Adipose tissue (tissue), 3 donors: ENCODE measurements around the gene CFAP69. TPM values are rescaled to one million over a fixed set of nuclear protein-coding genes. Genes with fewer than 3 reads are reported as not detected.
"Not testable (repeated sequence)": the region's sequence is repeated elsewhere in the genome, so short reads cannot be mapped to it uniquely, and the experiment has no call there.

ENCODE experiments used
- H3K27ac ChIP-seq: one replicate; pipeline ENCODE4 v1.5.1; 2013; ENCODE audit warnings: low read depth, low read length
- WGBS, 3 donors: extraction: QIAGEN DNeasy Blood & Tissue Kit; methylation state at CpG; one replicate each; pipeline ENCODE4 v1.1.7; 2013; 5-methylcytosine and 5-hydroxymethylcytosine counted together
- polyA plus RNA-seq, 3 donors: library from polyadenylated mRNA; stranded (reverse); fragments of 200-250 nt; gene quantifications; one replicate each; pipeline ENCODE4 v1.2.3, GENCODE V29; 2013
- donor health status: healthy with polysubstance abuse.
- donor health status: Bipolar disorder and iron deficiency.
- donor health status: healthy.

The CFAP69 gene
- polyA plus RNA-seq, 3 donors = 1.2 to 5.5 (median 2.5) TPM

DNA sequence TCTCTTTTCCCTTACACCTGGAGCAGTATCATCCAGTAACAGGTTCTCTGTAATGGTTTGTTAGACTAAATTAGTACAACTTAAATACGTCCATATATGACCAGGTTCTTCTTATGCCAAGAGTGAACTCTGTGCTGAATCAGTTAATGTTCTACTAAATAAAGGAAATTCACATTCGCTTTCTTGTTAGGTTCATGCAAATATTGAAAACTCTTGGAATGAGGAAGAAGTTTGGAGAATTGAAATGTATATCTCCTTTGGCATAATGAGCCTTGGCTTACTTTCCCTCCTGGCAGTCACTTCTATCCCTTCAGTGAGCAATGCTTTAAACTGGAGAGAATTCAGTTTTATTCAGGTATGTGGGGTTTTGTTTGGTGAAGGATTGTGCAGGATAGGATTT, 15.3 kb upstream of the CFAP69 start:
- 48 to 93% (median 83%) methylated on average over 2 of the region's 2 CpGs for WGBS, 3 donors
- no peak overlapping the region for H3K27ac ChIP-seq

DNA sequence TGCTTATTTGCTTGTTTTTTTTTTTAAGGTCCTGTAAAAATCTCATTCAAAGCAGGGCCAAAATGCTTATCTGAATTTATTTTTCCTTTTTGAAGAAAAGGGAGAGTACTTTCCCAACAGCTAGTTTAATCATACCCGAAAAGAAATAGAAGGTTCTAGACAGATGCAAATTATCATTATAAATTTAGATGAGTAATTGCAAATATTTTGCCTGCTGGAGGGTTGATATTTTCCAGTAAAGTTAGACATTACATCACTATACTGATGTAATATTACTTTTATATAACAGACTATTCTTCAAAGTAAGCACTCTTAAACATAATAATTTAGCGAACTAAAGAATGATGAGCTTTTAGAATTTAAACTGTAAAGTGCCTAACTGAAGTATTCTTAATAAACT, 14.1 kb upstream of the CFAP69 start:
- WGBS, 3 donors = 68 to 78% (median 73%) methylated on average over 2 of the region's 2 CpGs
- no peak overlapping the region for H3K27ac ChIP-seq

DNA sequence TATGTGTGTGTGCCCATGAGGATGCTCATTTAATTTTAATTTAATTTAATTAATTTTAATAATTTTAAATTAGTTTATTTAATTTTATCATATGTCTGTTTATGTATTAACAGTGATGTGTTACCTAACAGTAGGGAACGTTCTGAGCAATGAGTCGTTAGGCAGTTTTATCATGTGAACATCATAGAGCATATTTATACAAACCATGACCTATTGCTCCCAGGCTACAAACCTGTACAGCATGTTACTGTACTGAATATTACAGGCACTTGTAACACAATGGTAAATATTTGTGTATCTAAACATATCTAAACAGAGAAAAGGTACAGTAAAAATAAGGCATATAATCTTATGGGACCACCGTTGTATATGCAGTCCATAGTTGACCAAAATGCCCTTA, 13.7 kb upstream of the CFAP69 start:
- 49 to 89% (median 88%) methylated on average over 3 of the region's 3 CpGs for WGBS, 3 donors
- H3K27ac ChIP-seq = no peak overlapping the region

DNA sequence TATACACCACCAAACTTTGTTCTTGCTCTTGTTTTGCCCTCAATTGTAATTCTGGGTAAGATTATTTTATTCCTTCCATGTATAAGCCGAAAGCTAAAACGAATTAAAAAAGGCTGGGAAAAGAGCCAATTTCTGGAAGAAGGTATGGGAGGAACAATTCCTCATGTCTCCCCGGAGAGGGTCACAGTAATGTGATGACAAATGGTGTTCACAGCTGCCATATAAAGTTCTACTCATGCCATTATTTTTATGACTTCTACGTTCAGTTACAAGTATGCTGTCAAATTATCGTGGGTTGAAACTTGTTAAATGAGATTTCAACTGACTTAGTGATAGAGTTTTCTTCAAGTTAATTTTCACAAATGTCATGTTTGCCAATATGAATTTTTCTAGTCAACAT, 12.5 kb upstream of the CFAP69 start:
- H3K27ac ChIP-seq = no peak overlapping the region
- 33 to 61% (median 60%) methylated on average over 5 of the region's 5 CpGs for WGBS, 3 donors

DNA sequence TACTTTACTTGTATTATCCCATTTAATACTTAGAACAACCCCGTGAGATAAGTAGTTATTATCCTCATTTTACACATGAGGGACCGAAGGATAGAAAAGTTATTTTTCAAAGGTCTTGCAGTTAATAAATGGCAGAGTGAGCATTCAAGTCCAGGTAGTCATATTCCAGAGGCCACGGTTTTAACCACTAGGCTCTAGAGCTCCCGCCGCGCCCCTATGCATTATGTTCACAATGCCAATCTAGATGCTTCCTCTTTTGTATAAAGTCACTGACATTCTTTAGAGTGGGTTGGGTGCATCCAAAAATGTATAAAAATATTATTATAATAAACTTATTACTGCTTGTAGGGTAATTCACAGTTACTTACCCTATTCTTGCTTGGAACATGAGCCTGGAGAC, 11.4 kb upstream of the CFAP69 start:
- WGBS, 3 donors = 96 to 98% (median 98%) methylated on average over 6 of the region's 6 CpGs
- no peak overlapping the region for H3K27ac ChIP-seq

DNA sequence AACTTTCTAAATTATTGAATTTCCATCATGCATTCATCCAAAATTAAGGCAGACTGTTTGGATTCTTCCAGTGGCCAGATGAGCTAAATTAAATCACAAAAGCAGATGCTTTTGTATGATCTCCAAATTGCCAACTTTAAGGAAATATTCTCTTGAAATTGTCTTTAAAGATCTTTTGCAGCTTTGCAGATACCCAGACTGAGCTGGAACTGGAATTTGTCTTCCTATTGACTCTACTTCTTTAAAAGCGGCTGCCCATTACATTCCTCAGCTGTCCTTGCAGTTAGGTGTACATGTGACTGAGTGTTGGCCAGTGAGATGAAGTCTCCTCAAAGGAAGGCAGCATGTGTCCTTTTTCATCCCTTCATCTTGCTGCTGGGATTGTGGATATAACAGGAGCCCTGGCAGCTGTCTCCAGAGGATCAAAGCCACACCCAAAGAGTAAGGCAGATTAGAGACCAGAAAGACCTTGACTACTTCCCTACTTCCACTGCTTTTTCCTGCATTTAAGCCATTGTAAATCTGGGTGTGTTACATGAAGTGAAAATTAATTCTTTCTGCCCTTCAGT, 8.2 kb upstream of the CFAP69 start:
- 86 to 96% (median 90%) methylated on average over 1 of the region's 1 CpG for WGBS, 3 donors

DNA sequence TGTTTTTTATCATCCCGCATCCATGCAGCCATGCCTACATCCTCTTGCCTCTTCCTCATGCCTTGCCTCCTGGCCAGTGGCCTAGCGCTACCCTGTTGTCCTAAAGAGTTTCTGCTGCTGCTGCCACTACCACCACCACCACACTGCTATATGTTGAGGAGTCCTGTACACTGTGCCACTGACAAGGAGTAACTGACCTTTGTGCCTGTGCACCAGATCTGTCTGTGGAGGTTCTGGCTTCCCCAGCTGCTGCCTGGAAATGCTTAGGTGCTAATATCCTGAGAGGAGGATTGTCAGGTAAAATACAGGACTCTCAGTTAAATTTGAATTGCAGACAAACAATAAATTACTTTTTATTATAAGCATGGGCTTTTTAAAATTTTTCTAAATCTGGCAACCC, 7.0 kb upstream of the CFAP69 start:
- no peak overlapping the region for H3K27ac ChIP-seq
- 96 to 100% (median 98%) methylated on average over 2 of the region's 2 CpGs for WGBS, 3 donors

More for the DNA sequence above, 8.2 kb upstream of the CFAP69 start:
- H3K27ac ChIP-seq = no peak overlapping the region

DNA sequence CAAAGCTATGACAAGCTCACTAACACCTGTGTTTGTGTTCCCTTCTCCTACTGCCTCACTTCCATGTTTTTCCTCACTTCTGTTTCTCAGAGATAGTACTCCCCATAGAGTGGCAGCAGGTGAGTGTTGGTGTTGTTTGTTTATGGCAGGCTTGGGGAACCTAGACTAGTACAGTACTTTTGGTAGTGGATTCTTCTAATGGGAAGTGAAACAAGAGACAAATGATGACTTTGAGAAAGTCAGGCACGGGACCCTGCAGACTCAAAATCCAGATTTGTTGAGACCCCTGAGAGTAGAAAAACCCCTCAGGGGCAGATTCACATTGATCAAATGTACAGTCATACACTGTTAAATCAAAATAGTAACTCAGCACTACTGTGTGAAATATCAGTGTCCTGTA, 6.4 kb upstream of the CFAP69 start:
- no peak overlapping the region for H3K27ac ChIP-seq
- WGBS, 3 donors = 88 to 93% (median 91%) methylated on average over 1 of the region's 1 CpG

DNA sequence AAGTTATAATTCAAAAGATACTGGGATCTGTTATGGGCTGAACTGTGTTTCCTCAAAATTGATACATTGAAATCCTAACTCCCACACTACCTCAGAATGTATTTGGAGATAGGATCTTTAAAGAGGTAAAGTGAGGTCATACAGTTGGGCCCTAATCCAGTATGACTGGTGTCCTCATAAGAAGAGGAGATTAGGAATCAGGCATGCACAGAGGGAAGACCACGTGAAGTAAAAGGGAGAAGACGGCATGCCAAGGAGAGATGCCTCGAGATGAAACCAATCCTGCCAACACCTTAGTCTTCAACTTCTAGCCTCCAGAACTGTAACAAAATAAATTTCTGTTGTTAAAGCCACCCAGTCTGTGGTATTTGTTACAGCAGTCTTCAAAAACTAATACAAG, 5.9 kb upstream of the CFAP69 start:
- H3K27ac ChIP-seq = no peak overlapping the region
- WGBS, 3 donors = 76 to 85% (median 80%) methylated on average over 3 of the region's 3 CpGs

DNA sequence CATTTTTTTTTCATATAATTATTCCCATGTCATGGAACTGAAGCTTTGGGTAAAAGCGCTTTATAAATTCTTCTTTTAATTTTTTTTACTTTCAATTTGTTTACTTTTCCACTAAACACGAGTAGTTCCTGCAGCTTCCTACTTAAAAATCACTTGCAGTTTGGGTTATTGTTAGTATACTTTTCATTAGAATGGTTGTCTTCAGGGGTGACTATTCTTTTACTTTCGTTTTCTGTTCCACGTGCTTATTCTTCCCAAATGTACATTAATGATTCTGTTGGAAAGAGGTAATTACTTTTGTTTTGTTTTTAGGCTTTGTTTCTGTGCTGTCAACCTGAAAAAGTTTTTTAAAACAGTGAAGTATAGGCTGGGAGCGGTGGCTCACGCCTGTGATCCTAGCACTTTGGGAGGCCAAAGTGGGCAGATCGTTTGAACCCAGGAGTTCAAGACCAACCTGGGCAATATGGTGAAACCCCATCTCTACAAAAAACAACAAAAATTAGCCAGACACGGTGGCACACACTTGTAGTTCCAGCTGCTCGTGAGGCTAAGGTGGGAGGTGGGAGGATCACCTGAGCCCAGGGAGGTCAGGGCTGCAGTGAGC, 5.2 kb upstream of the CFAP69 start:
- 78 to 82% (median 80%) methylated on average over 9 of the region's 9 CpGs for whole genome bisulfite sequencing, 3 donors
- no peak overlapping the region for H3K27ac ChIP-seq

DNA sequence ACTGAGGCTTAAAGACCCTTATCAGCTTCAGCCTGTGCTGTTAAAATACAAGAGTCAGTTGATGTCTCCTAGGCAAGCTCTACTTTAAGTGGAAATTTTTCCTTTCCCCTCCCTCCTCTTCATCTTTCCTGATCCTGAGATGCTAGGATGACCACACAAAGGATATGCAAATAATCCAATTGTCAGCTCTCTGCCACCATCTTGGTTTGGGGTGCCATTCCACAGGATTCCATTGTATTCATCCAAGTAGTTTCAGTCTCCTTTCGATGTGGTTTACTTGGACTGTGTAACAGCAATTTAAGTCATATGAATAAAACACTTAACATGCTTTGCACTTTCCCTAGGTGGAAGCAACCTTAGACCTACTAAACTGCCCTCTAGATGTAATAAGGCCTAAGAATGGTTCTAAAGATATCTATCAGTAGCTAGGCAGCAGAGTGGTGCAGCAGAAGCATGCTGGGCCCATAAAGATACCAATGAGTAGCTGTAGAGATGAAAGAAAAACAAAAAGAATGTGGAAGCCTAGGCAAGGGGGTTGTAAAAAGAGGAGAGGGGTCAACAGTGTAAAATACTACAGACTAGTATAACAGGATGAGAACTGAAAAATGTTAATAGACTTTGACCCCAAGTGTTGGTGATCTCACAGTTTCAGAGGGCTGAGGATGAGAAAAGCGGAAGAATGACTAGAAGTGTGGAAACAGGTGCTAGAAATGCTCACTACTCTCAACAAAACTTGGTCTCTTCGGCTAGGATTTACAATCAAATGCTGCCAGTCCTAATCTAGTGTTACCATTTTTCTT, 2.4 kb upstream of the CFAP69 start:
- no peak overlapping the region for H3K27ac ChIP-seq
- 84 to 91% (median 86%) methylated on average over 3 of the region's 3 CpGs for WGBS, 3 donors

DNA sequence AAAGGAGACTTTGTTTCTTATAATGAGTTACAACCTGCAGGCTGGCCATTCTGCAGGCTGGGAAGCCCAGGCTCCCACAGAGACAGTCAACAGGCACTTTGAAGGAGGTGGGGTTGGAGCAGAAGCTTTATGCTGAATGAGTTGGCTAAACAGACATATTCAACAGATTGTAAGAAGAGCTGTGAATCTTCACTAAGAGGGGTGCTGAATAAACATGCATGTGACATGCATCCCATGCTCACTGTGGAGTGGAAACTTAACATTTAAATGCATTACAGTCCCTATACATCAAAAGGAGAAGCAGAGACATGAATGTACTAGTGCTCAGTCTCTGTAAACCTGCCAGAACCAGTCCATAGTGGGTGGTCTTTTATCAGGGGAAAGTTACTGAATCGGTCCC, 1.4 kb upstream of the CFAP69 start:
- 25 to 43% (median 39%) methylated on average over 1 of the region's 1 CpG for WGBS, 3 donors
- H3K27ac ChIP-seq = no peak overlapping the region

DNA sequence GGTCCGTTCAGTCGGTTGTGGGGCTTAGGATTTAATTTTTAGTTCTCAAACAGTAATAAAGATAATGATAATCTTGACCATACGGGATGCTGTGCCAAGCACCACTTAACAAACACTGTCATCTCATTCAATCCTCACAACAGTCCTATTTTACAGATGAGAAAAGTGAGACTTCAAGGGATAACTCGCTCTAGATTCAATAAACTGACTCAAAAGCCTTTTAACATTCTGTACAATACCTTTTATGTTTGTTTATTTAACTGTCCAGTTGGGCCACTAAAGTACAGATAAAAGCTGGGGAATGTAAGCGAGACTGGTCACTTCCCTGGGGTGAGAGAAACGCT, 437 bp upstream of the CFAP69 start:
- no peak overlapping the region for H3K27ac ChIP-seq
- 8 to 19% (median 9%) methylated on average over 6 of the region's 6 CpGs for WGBS, 3 donors

DNA sequence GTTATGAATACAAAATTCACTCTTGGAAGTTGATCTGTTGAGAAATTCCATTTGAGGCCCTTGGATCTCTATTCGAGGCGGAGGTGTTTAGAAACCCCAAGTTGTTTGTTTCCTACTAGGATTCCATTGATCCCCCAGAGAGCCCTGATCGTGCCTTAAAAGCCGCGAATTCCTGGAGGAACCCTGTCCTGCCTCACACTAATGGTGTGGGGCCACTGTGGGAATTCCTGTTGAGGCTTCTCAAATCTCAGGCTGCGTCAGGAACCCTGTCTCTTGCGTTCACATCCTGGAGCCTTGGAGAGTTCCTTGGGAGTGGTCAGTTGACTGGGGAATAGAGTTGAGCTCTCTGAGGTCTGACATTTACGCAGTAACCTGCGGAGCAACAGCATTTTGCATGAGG, 1.2 kb downstream of the CFAP69 start:
- 13 to 32% (median 25%) methylated on average over 9 of the region's 9 CpGs for WGBS, 3 donors
- H3K27ac ChIP-seq = no peak overlapping the region

DNA sequence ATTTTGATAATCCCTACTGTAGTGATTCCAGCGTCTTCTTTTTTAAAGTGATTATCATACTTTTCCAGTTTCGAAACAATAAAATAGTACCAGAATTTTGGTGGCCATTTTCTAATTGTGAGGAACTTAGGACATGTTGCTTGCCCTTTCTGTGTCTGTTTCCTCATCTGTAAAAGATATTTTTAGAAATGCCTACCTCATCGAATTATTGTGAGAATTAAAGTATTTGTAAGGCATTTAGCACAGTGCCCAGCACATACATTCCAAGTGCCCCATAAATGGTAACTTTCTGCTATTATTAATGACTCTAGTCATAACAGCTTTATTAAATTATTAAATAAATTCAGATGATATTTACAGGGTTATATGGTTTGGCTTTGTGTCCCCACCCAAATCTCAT, 3.7 kb downstream of the CFAP69 start:
- H3K27ac ChIP-seq = no peak overlapping the region
- 78 to 87% (median 86%) methylated on average over 3 of the region's 3 CpGs for WGBS, 3 donors

DNA sequence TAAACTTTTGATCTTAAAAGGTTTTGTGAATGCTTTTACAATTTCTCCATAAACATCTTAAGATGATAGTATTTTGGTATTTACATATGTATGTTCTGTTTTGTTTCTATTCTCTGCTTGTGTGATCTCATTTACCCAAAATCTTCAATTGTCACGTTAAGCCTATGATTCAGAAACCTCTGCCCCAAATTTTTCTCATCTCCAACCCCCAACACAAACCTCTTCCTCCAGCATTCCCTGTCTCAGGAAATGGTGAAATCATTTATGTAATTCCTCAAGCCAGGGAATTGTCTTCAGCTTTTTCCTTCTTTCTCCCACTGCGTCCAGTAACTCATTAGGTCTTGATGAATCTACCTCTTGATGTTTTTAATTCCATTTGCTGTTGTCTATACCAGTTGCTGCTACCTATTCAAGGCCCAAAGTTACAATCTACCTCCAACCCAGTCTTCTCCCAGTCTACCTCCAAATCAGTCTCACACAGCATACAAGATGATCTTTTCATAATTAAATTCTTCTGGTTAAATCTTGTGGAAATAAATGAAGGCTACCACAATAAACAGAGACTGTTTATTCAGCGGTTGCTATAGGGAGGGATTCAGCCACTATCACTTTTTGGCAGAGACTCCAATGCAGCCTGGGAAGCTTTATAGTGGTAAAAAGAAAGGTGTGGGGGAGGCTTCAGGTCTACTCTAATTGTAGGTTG, 5.8 kb downstream of the CFAP69 start:
- WGBS, 3 donors = 47 to 69% (median 51%) methylated on average over 3 of the region's 3 CpGs
- no peak overlapping the region for H3K27ac ChIP-seq

DNA sequence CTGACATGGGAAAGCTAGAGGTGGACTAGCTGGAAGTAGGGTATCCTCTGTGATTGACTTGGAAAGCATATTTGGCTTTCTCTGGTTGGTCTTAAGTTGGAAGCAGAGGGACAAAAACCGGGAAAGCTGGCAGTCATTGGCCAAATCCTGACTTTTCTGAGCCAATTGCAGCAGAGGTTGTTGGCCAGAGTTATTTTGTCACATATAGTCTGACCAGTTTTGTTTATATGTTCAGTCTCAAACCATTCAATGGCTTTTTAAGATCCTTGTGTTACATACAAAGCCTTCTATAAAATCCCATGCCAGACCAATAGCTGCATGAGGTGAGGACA, 6.3 kb downstream of the CFAP69 start:
- H3K27ac ChIP-seq = no peak overlapping the region
- 63 to 86% (median 63%) methylated on average over 1 of the region's 1 CpG for WGBS, 3 donors

DNA sequence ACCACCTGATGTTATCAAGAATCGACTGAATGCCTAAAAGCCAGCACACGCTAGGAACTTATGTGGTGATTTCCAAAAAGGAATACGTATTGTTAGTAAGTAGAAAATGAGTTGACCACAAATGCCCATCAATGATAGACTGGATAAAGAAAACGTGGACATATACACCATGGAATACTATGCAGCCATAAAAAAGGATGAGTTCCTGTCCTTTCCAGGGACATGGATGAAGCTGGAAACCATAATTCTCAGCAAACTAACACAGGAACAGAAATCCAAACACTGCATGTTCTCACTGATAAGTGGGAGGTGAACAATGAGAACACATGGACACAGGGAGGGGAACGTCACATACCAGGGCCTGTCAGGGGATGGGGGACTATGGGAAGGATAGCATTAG, 11.0 kb downstream of the CFAP69 start:
- WGBS, 3 donors = 93 to 99% (median 94%) methylated on average over 5 of the region's 5 CpGs
- not testable (repeated sequence) for H3K27ac ChIP-seq

DNA sequence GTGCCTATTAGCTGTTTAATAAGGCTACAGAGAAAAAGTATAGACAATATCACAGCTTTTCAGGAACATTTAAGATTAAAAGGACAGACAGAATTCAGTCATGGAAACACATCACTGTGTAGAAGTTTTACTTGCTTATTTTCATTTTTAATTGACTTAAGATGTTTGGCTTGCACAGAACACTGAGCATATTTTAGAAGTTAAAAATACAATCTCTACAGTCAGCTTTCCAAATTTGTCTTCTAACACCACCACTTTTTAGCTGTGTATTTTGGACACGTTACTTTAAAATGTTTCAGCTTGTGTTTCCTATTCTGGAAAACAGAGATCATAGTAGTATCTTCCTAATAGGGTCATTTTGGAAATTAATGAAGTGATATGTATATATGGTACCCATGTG, 11.8 kb downstream of the CFAP69 start:
- H3K27ac ChIP-seq = no peak overlapping the region
- WGBS, 3 donors = 62 to 79% (median 73%) methylated on average over 1 of the region's 1 CpG

DNA sequence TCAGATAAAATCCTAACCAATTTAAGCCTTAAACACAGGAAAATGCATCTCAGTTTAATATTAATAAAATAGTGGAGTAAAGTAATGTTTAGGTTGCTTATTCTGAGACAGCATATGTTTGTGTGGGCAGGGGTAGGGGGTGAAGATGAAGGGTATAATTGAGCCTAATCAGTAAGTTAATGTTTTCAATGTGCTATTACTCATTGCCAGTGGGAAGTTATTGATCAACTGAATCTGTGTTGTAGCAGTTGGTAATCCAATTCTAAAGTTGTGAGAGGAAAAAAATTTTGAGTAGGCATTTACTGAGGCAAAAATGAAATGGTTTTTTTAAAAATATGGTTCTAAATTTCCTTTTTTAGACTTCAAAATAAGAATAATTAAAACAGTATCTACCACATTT, 16.5 kb downstream of the CFAP69 start:
- H3K27ac ChIP-seq = no peak overlapping the region
